ENCODE measurements around the gene PEX6. TPM values are rescaled to one million over a fixed set of nuclear protein-coding genes. Genes with fewer than 3 reads are reported as not detected.

Gene PEX6
- total RNA-seq, 2 experiments from 2014 or later: 12.8 to 13.6 TPM

- no peak for DNase-seq
- H3K27ac Mint-ChIP-seq: no peak overlapping the region
- intact Hi-C loops (cut with DNase I, micrococcal nuclease): no loop called here
- TF ChIP-seq CTCF (IDR thresholded peaks at IDR 0.05): no peak
- H3K4me3 Mint-ChIP-seq: no peak overlapping the region
- H3K27me3 Mint-ChIP-seq: no peaks in the 10 kb centered on the region
- Histone ChIP-seq H3K4me3 (ENCODE audit: low read length) (no peak overlapping the region), H3K36me3 (ENCODE audit: insufficient read depth, low read length) (peaks cover 62% of the 10 kb centered on the region), H3K27ac (ENCODE audit: low read depth in 1 of 2, low read length in 2 of 2) (no peak overlapping the region), H3K27me3 (ENCODE audit: control insufficient read depth in 1 of 2, insufficient read depth in 2 of 2, low read length in 2 of 2) (no peaks in the 10 kb centered on the region), H3K9me3 (ENCODE audit: control insufficient read depth in 1 of 2, insufficient read depth in 1 of 2, low read length in 2 of 2) (no peaks in the 10 kb centered on the region), H3K4me1 (ENCODE audit: insufficient read depth, low read length) (peaks cover 6% of the 10 kb centered on the region)
- H3K36me3 Mint-ChIP-seq (ENCODE audit: low read depth): peaks cover 69% of the 10 kb centered on the region
- ChIA-PET POLR2A (interaction anchor here (1.0 kb wide), 1 partner anchor 23 kb away, joined by 5 read pairs; the partner anchor contains the start of gene PPP2R5D), CTCF (interaction anchor here (1.1 kb wide), 1 partner anchor 106 kb away, joined by 4 read pairs; no protein-coding TSS in a partner anchor)
- ATAC-seq (ENCODE audit: poor library complexity): no peak
- H3K9me3 Mint-ChIP-seq: no peaks in the 10 kb centered on the region
- H3K4me1 Mint-ChIP-seq (ENCODE audit: low read depth): peaks cover 2% of the 10 kb centered on the region
Measured at GRCh38 chr6:43007126-43007525, 28.1 kb upstream of the PEX6 start.

DNA sequence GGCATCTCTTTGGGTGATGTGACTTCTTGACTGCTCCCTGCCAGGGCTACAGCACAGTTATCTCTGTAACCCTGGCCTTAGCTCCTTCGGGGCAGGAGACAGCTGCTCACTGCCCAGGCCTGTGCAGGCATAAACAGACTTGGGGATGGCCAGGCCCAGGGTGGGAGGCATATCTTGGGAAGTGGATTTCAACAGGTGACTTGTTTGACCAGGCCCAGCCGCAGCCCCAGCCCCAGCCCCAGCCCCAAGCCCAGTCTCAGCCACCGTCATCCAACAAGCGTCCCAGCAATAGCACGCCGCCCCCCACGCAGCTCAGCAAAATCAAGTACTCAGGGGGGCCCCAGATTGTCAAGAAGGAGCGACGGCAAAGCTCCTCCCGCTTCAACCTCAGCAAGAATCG lies 27.3 kb upstream of the PEX6 start:
- intact Hi-C loops (cut with DNase I, micrococcal nuclease): no loop called here

GRCh38 chr6:43005844-43006243 lies 26.9 kb upstream of the PEX6 start:
- Mint-ChIP-seq H3K4me3 (no peak overlapping the region), H3K4me1 (ENCODE audit: low read depth) (no peaks in the 10 kb centered on the region), H3K27me3 (no peaks in the 10 kb centered on the region), H3K27ac (no peak overlapping the region), H3K9me3 (no peaks in the 10 kb centered on the region), H3K36me3 (ENCODE audit: low read depth) (peaks cover 61% of the 10 kb centered on the region)
- H3K9me3 ChIP-seq (ENCODE audit: control insufficient read depth in 1 of 2, insufficient read depth in 1 of 2, low read length in 2 of 2): no peaks in the 10 kb centered on the region
- H3K27me3 ChIP-seq (ENCODE audit: control insufficient read depth in 1 of 2, insufficient read depth in 2 of 2, low read length in 2 of 2): no peaks in the 10 kb centered on the region
- POLR2A ChIA-PET: interaction anchor here (0.6 to 1.5 kb wide), 2 partner anchors 76 to 416 kb away, joined by 3 read pairs; no protein-coding TSS in a partner anchor
- no peaks in the 10 kb centered on the region for H3K4me1 ChIP-seq (ENCODE audit: insufficient read depth, low read length)
- no peak overlapping the region for H3K27ac ChIP-seq (ENCODE audit: low read depth in 1 of 2, low read length in 2 of 2)
- no peak for TF ChIP-seq CTCF (IDR thresholded peaks at IDR 0.05)
- ATAC-seq (ENCODE audit: poor library complexity): no peak
- CTCF ChIA-PET: no interaction called here
- peaks cover 52% of the 10 kb centered on the region for H3K36me3 ChIP-seq (ENCODE audit: insufficient read depth, low read length)
- no peak overlapping the region for H3K4me3 ChIP-seq (ENCODE audit: low read length)
- DNase-seq: no peak
- intact Hi-C loops (cut with DNase I, micrococcal nuclease): no loop called here

More for the DNA sequence above, 27.3 kb upstream of the PEX6 start:
- Mint-ChIP-seq H3K4me1 (ENCODE audit: low read depth) (no peaks in the 10 kb centered on the region), H3K4me3 (no peak overlapping the region), H3K36me3 (ENCODE audit: low read depth) (peaks cover 60% of the 10 kb centered on the region), H3K27ac (no peak overlapping the region), H3K9me3 (no peaks in the 10 kb centered on the region), H3K27me3 (no peaks in the 10 kb centered on the region)
- TF ChIP-seq CTCF (IDR thresholded peaks at IDR 0.05): no peak
- Histone ChIP-seq H3K9me3 (ENCODE audit: control insufficient read depth in 1 of 2, insufficient read depth in 1 of 2, low read length in 2 of 2) (no peaks in the 10 kb centered on the region), H3K4me1 (ENCODE audit: insufficient read depth, low read length) (no peaks in the 10 kb centered on the region), H3K4me3 (ENCODE audit: low read length) (no peak overlapping the region), H3K27ac (ENCODE audit: low read depth in 1 of 2, low read length in 2 of 2) (no peak overlapping the region), H3K36me3 (ENCODE audit: insufficient read depth, low read length) (peaks cover 56% of the 10 kb centered on the region), H3K27me3 (ENCODE audit: control insufficient read depth in 1 of 2, insufficient read depth in 2 of 2, low read length in 2 of 2) (no peaks in the 10 kb centered on the region)
- ChIA-PET CTCF (interaction anchor here (1.1 kb wide), 1 partner anchor 105 kb away, joined by 4 read pairs; no protein-coding TSS in a partner anchor), POLR2A (interaction anchor here (0.6 to 1.5 kb wide), 2 partner anchors 76 to 416 kb away, joined by 3 read pairs; no protein-coding TSS in a partner anchor)
- ATAC-seq (ENCODE audit: poor library complexity): no peak
- no peak for DNase-seq
